Upper lobe of right lung (tissue), 1 donor: ENCODE results near the gene TBL1Y. TPM values are rescaled to one million over a fixed set of nuclear protein-coding genes. Genes with fewer than 3 reads are reported as not detected.

Source experiments
- ATAC-seq: fragments of 200-7000 bp; cut with Tn5 transposase; one replicate; pipeline ENCODE4 v1.9.1; 2020; ENCODE audit warnings: mild to moderate bottlenecking, moderate library complexity
- DNase-seq: peaks from one replicate; pipeline ENCODE4 v3.0.0-alpha.2; 2020
- H3K27ac ChIP-seq: fragments of 200-600 bp; one replicate; pipeline ENCODE4 v1.8.0; 2022
- H3K27me3 ChIP-seq: fragments of 200-600 bp; one replicate; pipeline ENCODE4 v1.8.0; 2022; ENCODE audit warnings: mild to moderate bottlenecking
- H3K36me3 ChIP-seq: fragments of 200-600 bp; one replicate; pipeline ENCODE4 v1.8.0; 2022
- H3K4me1 ChIP-seq: fragments of 200-600 bp; one replicate; pipeline ENCODE4 v1.8.0; 2022
- H3K4me3 ChIP-seq: fragments of 200-600 bp; one replicate; pipeline ENCODE4 v1.8.0; 2022; ENCODE audit warnings: mild to moderate bottlenecking
- H3K9me3 ChIP-seq: fragments of 200-600 bp; one replicate; pipeline ENCODE4 v1.8.0; 2022
- CTCF ChIP-seq: fragments of 200-600 bp; IDR thresholded peaks from one replicate; pipeline ENCODE4 v1.8.0; 2022; ENCODE audit warnings: antibody characterized with exemption
- intact Hi-C: fragments of 100-400 bp; cut with DNase I; formaldehyde crosslinking; loops from one replicate; pipeline ENCODE4 v1.11.0; 2022
- total RNA-seq: library from RNA; stranded (reverse); fragmentation: NEBNext Ultra II Directional; extraction: Animal tissue kit (Norgen Biotek cat#: 25700); gene quantifications from one replicate; pipeline ENCODE4 v1.2.1, GENCODE V29; 2021
- donor health status: DM: no; HTN: yes; CAD: no; lungs with severe emphysema.

TBL1Y gene
- total RNA-seq, 1 donor from 2014 or later: 2.1 TPM

GRCh38 chrY:6929237-6929636 lies 18.7 kb downstream of the TBL1Y start:
- no peaks in the 10 kb centered on the region for H3K36me3 ChIP-seq
- H3K4me1 ChIP-seq: no peaks in the 10 kb centered on the region
- no peaks in the 10 kb centered on the region for H3K9me3 ChIP-seq
- intact Hi-C loops: no loop called here
- DNase-seq: no peak
- no peaks in the 10 kb centered on the region for H3K27me3 ChIP-seq
- no peak for TF ChIP-seq CTCF
- no peak overlapping the region for H3K4me3 ChIP-seq
- no peak for ATAC-seq
- H3K27ac ChIP-seq: no peak overlapping the region

- Histone ChIP-seq H3K27me3 (no peaks in the 10 kb centered on the region), H3K36me3 (no peaks in the 10 kb centered on the region), H3K27ac (no peak overlapping the region), H3K9me3 (no peaks in the 10 kb centered on the region), H3K4me1 (no peaks in the 10 kb centered on the region), H3K4me3 (no peak overlapping the region)
- no peak for DNase-seq
- intact Hi-C loops: no loop called here
- no peak for TF ChIP-seq CTCF
- no peak for ATAC-seq
These were observed 21.4 kb downstream of the TBL1Y start for GRCh38 chrY:6931779-6932396.

GRCh38 chrY:6935497-6935896 lies 25.0 kb downstream of the TBL1Y start:
- Histone ChIP-seq H3K4me1 (no peaks in the 10 kb centered on the region), H3K4me3 (no peak overlapping the region), H3K27me3 (no peaks in the 10 kb centered on the region), H3K9me3 (no peaks in the 10 kb centered on the region), H3K27ac (no peak overlapping the region), H3K36me3 (no peaks in the 10 kb centered on the region)
- TF ChIP-seq CTCF: no peak
- no peak for ATAC-seq
- intact Hi-C loops: no loop called here
- DNase-seq: no peak

GRCh38 chrY:6947695-6948094 lies 37.2 kb downstream of the TBL1Y start:
- ATAC-seq (no peak), DNase-seq (no peak)
- TF ChIP-seq CTCF: peak; percentile 25
- no peaks in the 10 kb centered on the region for H3K36me3 ChIP-seq
- no peak overlapping the region for H3K4me3 ChIP-seq
- no peaks in the 10 kb centered on the region for H3K27me3 ChIP-seq
- H3K4me1 ChIP-seq: no peaks in the 10 kb centered on the region
- intact Hi-C loops: no loop called here
- no peak overlapping the region for H3K27ac ChIP-seq
- H3K9me3 ChIP-seq: no peaks in the 10 kb centered on the region

GRCh38 chrY:6948378-6948777 lies 37.9 kb downstream of the TBL1Y start:
- no peaks in the 10 kb centered on the region for H3K9me3 ChIP-seq
- DNase-seq (peak; percentile 57), ATAC-seq (no peak)
- no peaks in the 10 kb centered on the region for H3K36me3 ChIP-seq
- H3K4me1 ChIP-seq: no peaks in the 10 kb centered on the region
- no peak overlapping the region for H3K27ac ChIP-seq
- no peak overlapping the region for H3K4me3 ChIP-seq
- no peak for TF ChIP-seq CTCF
- H3K27me3 ChIP-seq: no peaks in the 10 kb centered on the region
- intact Hi-C loops: no loop called here

- no peak overlapping the region for H3K4me3 ChIP-seq
- ATAC-seq (no peak), DNase-seq (no peak)
- TF ChIP-seq CTCF: no peak
- H3K36me3 ChIP-seq: no peaks in the 10 kb centered on the region
- intact Hi-C loops: no loop called here
- H3K9me3 ChIP-seq: no peaks in the 10 kb centered on the region
- no peaks in the 10 kb centered on the region for H3K4me1 ChIP-seq
- H3K27ac ChIP-seq: no peak overlapping the region
- H3K27me3 ChIP-seq: no peaks in the 10 kb centered on the region
These were observed 39.5 kb downstream of the TBL1Y start for GRCh38 chrY:6949947-6950346.
